Measurements from ENCODE around the gene IQCF5. TPM values are rescaled to one million over a fixed set of nuclear protein-coding genes. Genes with fewer than 3 reads are reported as not detected.
A peak's percentile ranks its signal among the peaks of the same experiment; 100 is the strongest.
"Not testable (repeated sequence)": the region's sequence is repeated elsewhere in the genome, so short reads cannot be mapped to it uniquely, and the experiment has no call there.

The IQCF5 gene
- total RNA-seq, 4 donors from 2014 or later: not detected

DNA sequence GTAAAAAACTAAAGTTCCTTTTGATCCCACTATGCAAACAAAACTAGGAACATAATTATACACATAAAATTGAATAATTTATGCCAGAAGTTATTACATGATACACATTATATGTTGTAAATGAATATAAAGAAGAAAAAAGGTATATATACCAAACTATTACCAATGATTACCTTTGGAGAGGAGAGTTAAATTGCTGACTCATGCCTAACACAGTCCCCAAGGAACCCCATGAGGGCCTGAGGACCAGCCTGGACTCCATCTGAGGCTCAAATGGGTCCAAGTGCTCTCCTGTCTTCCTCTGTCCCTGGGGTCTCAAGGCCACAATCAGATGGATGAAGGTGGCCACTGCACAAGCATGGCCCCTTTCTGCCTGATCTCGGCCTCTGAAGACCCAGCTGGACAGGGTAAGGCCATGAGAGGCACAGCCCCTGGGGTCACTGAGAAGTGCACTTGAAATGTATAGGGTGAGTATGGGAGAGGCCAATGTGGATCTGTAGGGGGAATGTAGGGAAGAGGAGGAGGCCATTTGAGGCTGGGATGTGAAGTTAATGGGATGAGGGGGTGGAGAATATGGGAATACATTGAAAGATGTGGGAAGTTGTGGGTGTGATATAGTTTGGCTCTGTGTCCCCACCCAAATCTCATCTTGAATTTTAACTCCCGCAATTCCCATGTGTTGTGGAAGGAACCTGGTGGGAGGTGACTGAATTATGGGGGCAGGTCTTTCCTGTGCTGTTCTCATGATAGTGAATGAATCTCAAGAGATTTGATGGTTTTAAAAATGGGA is 28.8 kb upstream of the IQCF5 start:
- whole genome bisulfite sequencing, 2 donors (ENCODE audit: low coverage in 1 of 2): 91% methylated on average over 2 of the region's 2 CpGs; no CpG with 5 or more reads in 1 of the 2 donors

DNA sequence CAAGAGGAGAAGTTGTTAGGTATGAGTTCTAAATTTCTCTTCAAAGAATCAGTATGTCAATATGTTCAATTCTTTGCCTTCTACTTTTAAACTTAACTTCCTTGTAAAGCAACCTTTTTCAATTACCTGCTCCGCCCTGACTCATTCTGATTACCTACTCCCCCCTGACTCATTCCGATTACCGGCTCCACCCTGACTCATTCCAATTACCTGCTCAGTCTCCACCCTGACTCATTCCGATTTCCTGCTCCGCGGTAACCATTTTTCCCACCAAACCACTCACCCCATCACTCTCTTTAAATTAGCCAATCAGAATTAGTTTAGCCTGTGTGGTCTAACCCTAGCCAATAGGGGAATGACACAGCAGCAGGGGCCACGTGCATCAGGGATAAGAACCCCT is 27.0 kb upstream of the IQCF5 start:
- WGBS, 2 donors (ENCODE audit: low coverage in 1 of 2): 0 to 34% methylated on average over 1 to 7 of the region's 7 CpGs
- H3K36me3 ChIP-seq; in situ Hi-C loops (cut with MboI; ENCODE audit: low pct_ligation_motif_present in 1 of 4, low pct_unique_long_range_greater_than_20kb in 1 of 4, low sequenced_read_pairs in 3 of 4); H3K4me3 ChIP-seq; H3K27ac ChIP-seq; H3K27me3 ChIP-seq; H3K4me1 ChIP-seq; H3K9me3 ChIP-seq; intact Hi-C loops (cut with DNase I; ENCODE audit: low total_unique reads): not testable (repeated sequence)
- DNase-seq: peak; percentile 27

More for the DNA sequence above, 28.8 kb upstream of the IQCF5 start:
- no peaks in the 10 kb centered on the region for H3K4me1 ChIP-seq
- no peak overlapping the region for H3K4me3 ChIP-seq
- in situ Hi-C loops (cut with MboI; ENCODE audit: low pct_ligation_motif_present in 1 of 4, low pct_unique_long_range_greater_than_20kb in 1 of 4, low sequenced_read_pairs in 3 of 4) (no loop called here), intact Hi-C loops (cut with DNase I; ENCODE audit: low total_unique reads) (no loop called here)
- no peak for DNase-seq
- no peaks in the 10 kb centered on the region for H3K9me3 ChIP-seq
- H3K36me3 ChIP-seq: no peaks in the 10 kb centered on the region
- no peaks in the 10 kb centered on the region for H3K27me3 ChIP-seq
- TF ChIP-seq EP300 (IDR thresholded peaks at IDR 0.05; ENCODE audit: low read depth) (no peak), POLR2AphosphoS5 (IDR thresholded peaks at IDR 0.05) (no peak), POLR2A (IDR thresholded peaks at IDR 0.05) (no peak)
- TF ChIP-seq, protein P1, sequence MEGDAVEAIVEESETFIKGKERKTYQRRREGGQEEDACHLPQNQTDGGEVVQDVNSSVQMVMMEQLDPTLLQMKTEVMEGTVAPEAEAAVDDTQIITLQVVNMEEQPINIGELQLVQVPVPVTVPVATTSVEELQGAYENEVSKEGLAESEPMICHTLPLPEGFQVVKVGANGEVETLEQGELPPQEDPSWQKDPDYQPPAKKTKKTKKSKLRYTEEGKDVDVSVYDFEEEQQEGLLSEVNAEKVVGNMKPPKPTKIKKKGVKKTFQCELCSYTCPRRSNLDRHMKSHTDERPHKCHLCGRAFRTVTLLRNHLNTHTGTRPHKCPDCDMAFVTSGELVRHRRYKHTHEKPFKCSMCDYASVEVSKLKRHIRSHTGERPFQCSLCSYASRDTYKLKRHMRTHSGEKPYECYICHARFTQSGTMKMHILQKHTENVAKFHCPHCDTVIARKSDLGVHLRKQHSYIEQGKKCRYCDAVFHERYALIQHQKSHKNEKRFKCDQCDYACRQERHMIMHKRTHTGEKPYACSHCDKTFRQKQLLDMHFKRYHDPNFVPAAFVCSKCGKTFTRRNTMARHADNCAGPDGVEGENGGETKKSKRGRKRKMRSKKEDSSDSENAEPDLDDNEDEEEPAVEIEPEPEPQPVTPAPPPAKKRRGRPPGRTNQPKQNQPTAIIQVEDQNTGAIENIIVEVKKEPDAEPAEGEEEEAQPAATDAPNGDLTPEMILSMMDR (IDR thresholded peaks at IDR 0.05): no peak
- H3K27ac ChIP-seq: no peak overlapping the region

DNA sequence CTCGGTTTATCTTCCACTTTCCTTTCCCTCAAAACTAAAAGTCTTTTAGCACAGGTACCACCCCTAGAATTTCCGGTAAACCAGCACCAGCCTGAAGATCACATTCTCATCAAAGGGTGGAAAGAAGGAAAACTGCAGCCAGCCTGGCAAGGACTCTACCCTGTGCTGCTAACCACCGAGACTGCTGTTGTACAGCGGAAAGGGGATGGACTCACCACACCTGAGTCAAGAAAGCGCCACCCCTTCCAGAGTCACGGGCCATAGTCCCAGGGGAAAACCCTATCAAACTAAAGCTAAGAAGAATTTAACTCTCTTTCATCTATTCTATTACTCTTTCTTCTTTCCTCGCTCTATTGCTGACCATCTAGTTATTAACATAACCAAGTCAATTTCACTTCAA is 24.6 kb upstream of the IQCF5 start:
- H3K27me3 ChIP-seq; in situ Hi-C loops (cut with MboI; ENCODE audit: low pct_ligation_motif_present in 1 of 4, low pct_unique_long_range_greater_than_20kb in 1 of 4, low sequenced_read_pairs in 3 of 4); H3K27ac ChIP-seq; H3K36me3 ChIP-seq; H3K9me3 ChIP-seq; H3K4me1 ChIP-seq; intact Hi-C loops (cut with DNase I; ENCODE audit: low total_unique reads); DNase-seq; H3K4me3 ChIP-seq: not testable (repeated sequence)
- 64 to 68% methylated on average over 7 of the region's 7 CpGs for WGBS, 2 donors (ENCODE audit: low coverage in 1 of 2)

DNA sequence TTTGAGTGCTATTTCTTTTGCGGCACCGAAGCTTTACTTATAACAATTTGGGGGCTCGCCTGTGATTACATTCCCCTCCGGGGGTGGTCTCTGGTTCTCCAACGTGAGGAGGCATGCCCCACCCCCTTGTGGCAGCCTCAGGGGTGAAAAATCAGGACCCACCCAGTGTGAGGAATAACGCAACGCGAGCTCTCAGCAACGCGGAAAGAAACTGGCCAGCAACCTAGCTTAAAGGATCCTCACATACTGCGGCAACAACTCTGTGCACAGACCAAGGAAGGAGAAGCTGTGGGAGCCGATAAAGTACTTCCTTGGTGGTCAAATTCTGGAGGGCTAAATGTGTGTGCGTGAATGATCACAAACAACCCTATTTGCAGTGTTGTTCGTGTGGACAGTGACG is 22.0 kb upstream of the IQCF5 start:
- in situ Hi-C loops (cut with MboI; ENCODE audit: low pct_ligation_motif_present in 1 of 4, low pct_unique_long_range_greater_than_20kb in 1 of 4, low sequenced_read_pairs in 3 of 4) (no loop called here), intact Hi-C loops (cut with DNase I; ENCODE audit: low total_unique reads) (no loop called here)
- Histone ChIP-seq H3K4me3 (no peak overlapping the region), H3K27me3 (no peaks in the 10 kb centered on the region), H3K27ac (no peak overlapping the region), H3K9me3 (no peaks in the 10 kb centered on the region), H3K36me3 (no peaks in the 10 kb centered on the region), H3K4me1 (no peaks in the 10 kb centered on the region)
- DNase-seq: no peak
- TF ChIP-seq, protein P1 (IDR thresholded peaks at IDR 0.05): no peak
- TF ChIP-seq POLR2A (IDR thresholded peaks at IDR 0.05): no peak
- TF ChIP-seq POLR2AphosphoS5 (IDR thresholded peaks at IDR 0.05): no peak
- TF ChIP-seq EP300 (IDR thresholded peaks at IDR 0.05; ENCODE audit: low read depth): no peak
- 87 to 100% methylated on average over 1 to 15 of the region's 15 CpGs for WGBS, 2 donors (ENCODE audit: low coverage in 1 of 2)

DNA sequence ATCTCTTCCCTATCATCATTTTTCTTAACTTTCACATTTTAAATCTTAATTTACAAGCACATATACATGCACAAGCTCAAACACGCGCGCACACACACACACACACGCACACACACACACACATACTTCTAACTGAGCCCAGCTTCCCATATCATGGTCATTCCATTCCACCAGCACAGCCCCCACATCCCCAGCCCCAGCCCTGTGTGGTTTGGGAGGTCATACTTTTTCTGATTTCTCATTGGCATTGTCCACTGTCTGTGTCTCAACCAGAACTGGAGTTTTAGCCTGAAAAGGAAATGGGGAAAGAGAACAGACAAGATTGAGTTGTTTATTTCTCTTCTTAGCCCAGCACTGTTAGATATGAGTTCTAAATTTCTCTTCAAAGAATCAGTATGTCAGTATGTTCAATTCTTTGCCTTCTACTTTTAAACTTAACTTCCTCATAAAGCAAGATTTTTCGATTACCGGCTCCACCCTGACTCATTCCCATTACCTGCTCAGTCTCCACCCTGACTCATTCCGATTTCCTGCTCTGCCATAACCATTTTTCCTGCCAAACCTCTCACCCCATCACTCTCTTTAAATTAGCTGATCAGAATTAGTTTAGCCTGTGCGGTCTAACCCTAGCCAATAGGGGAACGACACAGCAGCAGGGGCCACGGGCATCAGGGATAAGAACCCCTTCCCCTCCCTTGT is 21.4 kb upstream of the IQCF5 start:
- WGBS, 2 donors (ENCODE audit: low coverage in 1 of 2): 78 to 87% methylated on average over 9 to 10 of the region's 10 CpGs
- no peak for DNase-seq
- Histone ChIP-seq H3K9me3 (no peaks in the 10 kb centered on the region), H3K27me3 (no peaks in the 10 kb centered on the region), H3K4me3 (no peak overlapping the region), H3K36me3 (no peaks in the 10 kb centered on the region), H3K27ac (no peak overlapping the region), H3K4me1 (no peaks in the 10 kb centered on the region)
- intact Hi-C loops (cut with DNase I; ENCODE audit: low total_unique reads): no loop called here
- in situ Hi-C loops (cut with MboI; ENCODE audit: low pct_ligation_motif_present in 1 of 4, low pct_unique_long_range_greater_than_20kb in 1 of 4, low sequenced_read_pairs in 3 of 4): no loop called here
- TF ChIP-seq, protein P1 (IDR thresholded peaks at IDR 0.05): no peak

All from transverse colon (tissue), 4 donors.